Limb (tissue), 2 donors: ENCODE results near the gene UGT1A3.
A peak's percentile ranks its signal among the peaks of the same experiment; 100 is the strongest.

Experiments
- DNase-seq, 2 donors: peaks; one replicate each; pipeline ENCODE4 v3.0.0-alpha.2; 2016; ENCODE audit errors: extremely low spot score in 2 of 2

The UGT1A3 gene

GRCh38 chr2:233795735-233796171 is 66.9 kb downstream of the UGT1A3 start:
- no peak for DNase-seq

GRCh38 chr2:233796254-233796653 is 67.4 kb downstream of the UGT1A3 start:
- DNase-seq: no peak

- DNase-seq: no peak
These were observed 69.7 kb downstream of the UGT1A3 start for GRCh38 chr2:233798335-233799086.

GRCh38 chr2:233799087-233799665 is 70.3 kb downstream of the UGT1A3 start:
- DNase-seq: no peak

- no peak for DNase-seq
These were observed 70.9 kb downstream of the UGT1A3 start for GRCh38 chr2:233799716-233800115.

- no peak for DNase-seq
These were observed 71.4 kb downstream of the UGT1A3 start for GRCh38 chr2:233800208-233800607.

GRCh38 chr2:233801357-233802131 is 72.7 kb downstream of the UGT1A3 start:
- DNase-seq: no peak

GRCh38 chr2:233802132-233802815 is 73.4 kb downstream of the UGT1A3 start:
- DNase-seq: no peak

GRCh38 chr2:233803292-233803911 is 74.6 kb downstream of the UGT1A3 start:
- DNase-seq: no peak

- DNase-seq: no peak
These were observed 75.2 kb downstream of the UGT1A3 start for GRCh38 chr2:233803994-233804393.

- no peak for DNase-seq
These were observed 78.5 kb downstream of the UGT1A3 start for GRCh38 chr2:233807215-233807865.

GRCh38 chr2:233807966-233808935 is 79.4 kb downstream of the UGT1A3 start:
- no peak for DNase-seq

- DNase-seq: no peak
These were observed 81.5 kb downstream of the UGT1A3 start for GRCh38 chr2:233810385-233810784.

- DNase-seq: peak in 1 of 2 donors; percentile 3
These were observed 82.2 kb downstream of the UGT1A3 start for GRCh38 chr2:233811087-233811486.

- peak in 1 of 2 donors; percentile 8 for DNase-seq
These were observed 82.9 kb downstream of the UGT1A3 start for GRCh38 chr2:233811732-233812131.

GRCh38 chr2:233813236-233814055 is 84.6 kb downstream of the UGT1A3 start:
- DNase-seq: peak in 1 of 2 donors; percentile 11

- DNase-seq: peak in 1 of 2 donors; percentile 12
These were observed 85.4 kb downstream of the UGT1A3 start for GRCh38 chr2:233814056-233814835.

GRCh38 chr2:233815861-233816260 is 87.0 kb downstream of the UGT1A3 start:
- DNase-seq: no peak
